Liver (tissue), 3 donors: ENCODE data around the gene YOD1.

Experiments used
- CTCF ChIP-seq: fragments of 150-350 bp; IDR thresholded peaks from 2 replicates; pipeline ENCODE4 v1.5.1; 2017; ENCODE audit warnings: improper control_type of control experiment, low read depth, low read length; ENCODE audit not compliant: missing input control
- EGR1 ChIP-seq, 2 donors: IDR thresholded peaks; 2 replicates each; pipeline ENCODE4 v1.6.1; 2016 to 2018; ENCODE audit warnings: antibody characterized with exemption in 2 of 2, low read depth in 2 of 2
- MAX ChIP-seq: IDR thresholded peaks from 2 replicates; pipeline ENCODE4 v1.6.1; 2016; ENCODE audit warnings: antibody characterized with exemption
- RAD21 ChIP-seq, 2 donors: IDR thresholded peaks; 2 replicates each; pipeline ENCODE4 v1.6.1; 2016; ENCODE audit warnings: antibody characterized with exemption in 2 of 2, mild to moderate bottlenecking in 2 of 2
- TAF1 ChIP-seq: conservative IDR thresholded peaks from 2 replicates; pipeline ENCODE4 v1.6.1; 2016; ENCODE audit warnings: antibody characterized with exemption, mild to moderate bottlenecking
- YY1 ChIP-seq: IDR thresholded peaks from 2 replicates; pipeline ENCODE4 v1.6.1; 2016; ENCODE audit warnings: antibody characterized with exemption, mild to moderate bottlenecking
- donor health status: healthy.
- donor health status: healthy.

- TF ChIP-seq CTCF: no peak
- TF ChIP-seq RAD21 (IDR thresholded peaks at IDR 0.05): no peak
- TF ChIP-seq YY1: no peak
- TF ChIP-seq MAX: no peak
- TF ChIP-seq TAF1: no peak
- no peak for TF ChIP-seq EGR1 (IDR thresholded peaks at IDR 0.05; ENCODE audit: low read depth in 2 of 2)
These were observed 43.5 kb downstream of the YOD1 start for GRCh38 chr1:207007352-207008033.
